GM12878 (cell line): ENCODE measurements around the gene OPN5. TPM values are rescaled to one million over a fixed set of nuclear protein-coding genes. Genes with fewer than 3 reads are reported as not detected.
A peak's percentile ranks its signal among the peaks of the same experiment; 100 is the strongest.

Experiments used
- ATAC-seq: fragments of 200-7000 bp; cut with Tn5 transposase; 3 replicates; pipeline ENCODE4 v1.9.1; 2020; ENCODE audit warnings: mild to moderate bottlenecking, moderate library complexity
- BruUV-seq: library from RNA; stranded (reverse); fragments of 400-500 nt; replicated peaks from 2 replicates; lab custom pipeline; 2021; lab: Mats Ljungman, UMichigan
- CTCF ChIA-PET: fragments of 300-600 bp; sonication (Branson Sonifier 250); formaldehyde crosslinking; extraction: SDS; loops from one replicate; lab custom pipeline; 2021; ENCODE audit warnings: inconsistent platforms; lab: Yijun Ruan, JAX
- POLR2A ChIA-PET: fragments of 350-600 bp; formaldehyde crosslinking; extraction: SDS; loops from one replicate; lab custom pipeline; 2021; ENCODE audit warnings: inconsistent platforms; lab: Charles Lee
- RAD21 ChIA-PET: fragments of 300-600 bp; sonication (Branson Sonifier 250); formaldehyde crosslinking; loops from one replicate; lab custom pipeline; 2023; ENCODE audit warnings: antibody characterized with exemption; ENCODE audit not compliant: unreplicated experiment; lab: Charles Lee
- SMC1A ChIA-PET: fragments of 300-600 bp; sonication (Branson Sonifier 250); formaldehyde crosslinking; loops from one replicate; lab custom pipeline; 2023; ENCODE audit not compliant: unreplicated experiment, uncharacterized antibody; lab: Charles Lee
- DNase-seq: peaks from one replicate; pipeline ENCODE4 v3.0.0-alpha.2; 2011; ENCODE audit warnings: low read depth, low spot score
- FAIRE-seq: peaks from 3 replicates; lab custom pipeline; 2011; peaks lifted over from hg19 to GRCh38; lab: Jason Lieb, UNC
- H2AFZ ChIP-seq: 2 replicates; pipeline ENCODE4 v1.6.0; 2011; ENCODE audit warnings: low read depth, low read length, control low read depth; ENCODE audit not compliant: control insufficient read depth
- H3K27ac ChIP-seq: 2 replicates; pipeline ENCODE4 v1.5.1; 2011; ENCODE audit warnings: control low read depth; ENCODE audit not compliant: control insufficient read depth, insufficient read depth
- H3K27me3 ChIP-seq, 2 experiments: replicated peaks in 1 of 2; 2 replicates each; pipeline versions ENCODE4 v1.6.0 to v1.6.1; 2011; ENCODE audit warnings: low read length in 1 of 2; ENCODE audit not compliant: control insufficient read depth in 2 of 2, insufficient read depth in 2 of 2
- H3K36me3 ChIP-seq, 2 experiments: 2 replicates each; pipeline ENCODE4 v1.5.1; 2011; ENCODE audit warnings: low read length in 1 of 2; ENCODE audit not compliant: control insufficient read depth in 2 of 2, insufficient read depth in 2 of 2
- H3K4me1 ChIP-seq: 2 replicates; pipeline ENCODE4 v1.6.1; 2011; ENCODE audit warnings: mild to moderate bottlenecking, low read length, moderate library complexity, mixed read lengths; ENCODE audit not compliant: control insufficient read depth, insufficient read depth
- H3K4me2 ChIP-seq: 2 replicates; pipeline ENCODE4 v1.6.0; 2011; ENCODE audit warnings: control low read depth; ENCODE audit not compliant: control insufficient read depth, insufficient read depth
- H3K4me3 ChIP-seq: fragments of 200-600 bp; sonication (generic); 2 replicates; pipeline ENCODE4 v1.5.1; 2016
- H3K79me2 ChIP-seq: 2 replicates; pipeline ENCODE4 v1.6.0; 2011; ENCODE audit warnings: low read length; ENCODE audit not compliant: control insufficient read depth, insufficient read depth
- H3K9ac ChIP-seq: 2 replicates; pipeline ENCODE4 v1.8.0; 2011; ENCODE audit warnings: low read length, control low read depth, mixed read lengths; ENCODE audit not compliant: control insufficient read depth, insufficient read depth
- H3K9me3 ChIP-seq: replicated peaks from 3 replicates; pipeline ENCODE4 v1.5.1; 2011; ENCODE audit warnings: mild to moderate bottlenecking, low read length; ENCODE audit not compliant: control insufficient read depth, insufficient read depth
- H4K20me1 ChIP-seq: 2 replicates; pipeline ENCODE4 v1.6.0; 2011; ENCODE audit not compliant: control insufficient read depth, insufficient read depth
- ATF2 ChIP-seq: IDR thresholded peaks from 2 replicates; pipeline ENCODE4 v1.6.1; 2012; ENCODE audit warnings: low read length, inconsistent platforms
- CBFB ChIP-seq: IDR thresholded peaks from 2 replicates; pipeline ENCODE4 v1.6.1; 2016; ENCODE audit warnings: antibody characterized with exemption, low read depth
- HDAC2 ChIP-seq: fragments of 200-600 bp; sonication (generic); IDR thresholded peaks from 2 replicates; pipeline ENCODE4 v1.6.1; 2017
- POU2F2 ChIP-seq: IDR thresholded peaks from 3 replicates; pipeline ENCODE4 v1.6.1; 2011; ENCODE audit warnings: low read depth, mild to moderate bottlenecking, low read length, borderline replicate concordance
- SPI1 ChIP-seq: IDR thresholded peaks from 2 replicates; pipeline ENCODE4 v1.6.1; 2011; ENCODE audit warnings: low read depth, mild to moderate bottlenecking, low read length, moderate library complexity, borderline replicate concordance; ENCODE audit not compliant: insufficient read depth
- WGBS: methylation state at CpG from one replicate; pipeline ENCODE4 v1.1.6; 2016; ENCODE audit warnings: low lambda C conversion rate; ENCODE audit not compliant: insufficient replicate concordance, insufficient coverage; ENCODE audit errors: missing lambda C conversion rate; 5-methylcytosine and 5-hydroxymethylcytosine counted together
- in situ Hi-C: fragments of 300-500 bp; cut with MboI; formaldehyde crosslinking; loops from 9 replicates; pipeline ENCODE4 v1.14.3; 2018; ENCODE audit warnings: mixed read lengths
- intact Hi-C: fragments of 100-400 bp; cut with micrococcal nuclease; formaldehyde crosslinking; loops from one replicate; pipeline ENCODE4 v1.14.2; 2022; ENCODE audit not compliant: unreplicated experiment
- polyA plus RNA-seq, 11 experiments: library from polyadenylated mRNA; depleted of rRNA in 4 of 11; unstranded in 6 of 11; stranded (reverse) in 5 of 11; fragments of >200 nt; fragmentation: Nextera tagmentation in 4 of 11; fragmentation: Illumina TruSeq in 1 of 11; extraction: Ambion mirVana in 4 of 11; extraction: Trizol in 1 of 11; gene quantifications; 1 replicate in 1 of 11; 2 replicates in 10 of 11; pipeline versions ENCODE4 v1.2.1 to v1.2.3, GENCODE V29; 2011 to 2016; ENCODE audit warnings: inconsistent platforms in 2 of 11, missing spikeins in 2 of 11, low read depth in 1 of 11
- total RNA-seq, 4 experiments: library from RNA; depleted of rRNA in 3 of 4; stranded (reverse); fragments of >200 nt in 3 of 4; fragmentation: Illumina TruSeq in 1 of 4; extraction: Trizol in 1 of 4; gene quantifications; 2 replicates each; pipeline versions ENCODE4 v1.2.1 to v1.2.3, GENCODE V29; 2013 to 2021
- TF ChIP-seq, protein P1 (sequence below): fragments of 450-650 bp; IDR thresholded peaks from 2 replicates; pipeline ENCODE4 v1.6.1; 2017; ENCODE audit warnings: mild to moderate bottlenecking, moderate library complexity

OPN5 gene
- total and polyA plus RNA-seq, 10 of the 15 experiments (the other 5 are each of a cell fraction or from before 2014, with no cell fraction given) = not detected

- TF ChIP-seq, protein P1, sequence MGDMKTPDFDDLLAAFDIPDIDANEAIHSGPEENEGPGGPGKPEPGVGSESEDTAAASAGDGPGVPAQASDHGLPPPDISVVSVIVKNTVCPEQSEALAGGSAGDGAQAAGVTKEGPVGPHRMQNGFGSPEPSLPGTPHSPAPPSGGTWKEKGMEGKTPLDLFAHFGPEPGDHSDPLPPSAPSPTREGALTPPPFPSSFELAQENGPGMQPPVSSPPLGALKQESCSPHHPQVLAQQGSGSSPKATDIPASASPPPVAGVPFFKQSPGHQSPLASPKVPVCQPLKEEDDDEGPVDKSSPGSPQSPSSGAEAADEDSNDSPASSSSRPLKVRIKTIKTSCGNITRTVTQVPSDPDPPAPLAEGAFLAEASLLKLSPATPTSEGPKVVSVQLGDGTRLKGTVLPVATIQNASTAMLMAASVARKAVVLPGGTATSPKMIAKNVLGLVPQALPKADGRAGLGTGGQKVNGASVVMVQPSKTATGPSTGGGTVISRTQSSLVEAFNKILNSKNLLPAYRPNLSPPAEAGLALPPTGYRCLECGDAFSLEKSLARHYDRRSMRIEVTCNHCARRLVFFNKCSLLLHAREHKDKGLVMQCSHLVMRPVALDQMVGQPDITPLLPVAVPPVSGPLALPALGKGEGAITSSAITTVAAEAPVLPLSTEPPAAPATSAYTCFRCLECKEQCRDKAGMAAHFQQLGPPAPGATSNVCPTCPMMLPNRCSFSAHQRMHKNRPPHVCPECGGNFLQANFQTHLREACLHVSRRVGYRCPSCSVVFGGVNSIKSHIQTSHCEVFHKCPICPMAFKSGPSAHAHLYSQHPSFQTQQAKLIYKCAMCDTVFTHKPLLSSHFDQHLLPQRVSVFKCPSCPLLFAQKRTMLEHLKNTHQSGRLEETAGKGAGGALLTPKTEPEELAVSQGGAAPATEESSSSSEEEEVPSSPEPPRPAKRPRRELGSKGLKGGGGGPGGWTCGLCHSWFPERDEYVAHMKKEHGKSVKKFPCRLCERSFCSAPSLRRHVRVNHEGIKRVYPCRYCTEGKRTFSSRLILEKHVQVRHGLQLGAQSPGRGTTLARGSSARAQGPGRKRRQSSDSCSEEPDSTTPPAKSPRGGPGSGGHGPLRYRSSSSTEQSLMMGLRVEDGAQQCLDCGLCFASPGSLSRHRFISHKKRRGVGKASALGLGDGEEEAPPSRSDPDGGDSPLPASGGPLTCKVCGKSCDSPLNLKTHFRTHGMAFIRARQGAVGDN = no peak
- TF ChIP-seq CBFB (no peak), ATF2 (no peak), POU2F2 (no peak)
These were observed 22.5 kb upstream of the OPN5 start (continued) for GRCh38 chr6:47759364-47759763.

- intact Hi-C loops (no loop called here), in situ Hi-C loops (no loop called here)
- H3K4me1 ChIP-seq = no peaks in the 10 kb centered on the region
- H2AFZ ChIP-seq = no peak overlapping the region
- H3K36me3 ChIP-seq = no peaks in the 10 kb centered on the region
- H3K4me3 ChIP-seq = no peak overlapping the region
- SMC1A ChIA-PET = interaction anchor here (1.0 kb wide), 1 partner anchor 36 kb away, joined by 3 read pairs; no protein-coding TSS in a partner anchor
- RAD21 ChIA-PET = no interaction called here
- no peak overlapping the region for H3K9ac ChIP-seq
- FAIRE-seq (no peak), DNase-seq (no peak), ATAC-seq (peak; percentile 66)
- H3K4me2 ChIP-seq = no peak overlapping the region
- POLR2A ChIA-PET = no interaction called here
- H4K20me1 ChIP-seq = no peaks in the 10 kb centered on the region
- H3K27me3 ChIP-seq = no peaks in the 10 kb centered on the region
- peak; percentile 56; the same call in 1 of the 2 replicates for TF ChIP-seq SPI1
- no peak for TF ChIP-seq HDAC2
- no peak overlapping the region for H3K27ac ChIP-seq
- no TSS peak for BruUV-seq
- 17% methylated on average over 3 of the region's 3 CpGs for WGBS
- CTCF ChIA-PET = interaction anchor here (0.6 kb wide), 1 partner anchor 26 kb away, joined by 4 read pairs; no protein-coding TSS in a partner anchor
- no peaks in the 10 kb centered on the region; the same call in 2 of the 3 replicates for H3K9me3 ChIP-seq
- no peaks in the 10 kb centered on the region for H3K79me2 ChIP-seq
These were observed 19.3 kb upstream of the OPN5 start for GRCh38 chr6:47762502-47762901.
